NCI-H2107 treated with DMSO at 0.1 percent for 48 hours (cell line): ENCODE measurements around the gene EXOC3L4.

Experiments
- DNase-seq: peaks from one replicate; lab custom pipeline; 2025; ENCODE audit not compliant: unreplicated experiment; lab: John Stamatoyannopoulos, UW

The EXOC3L4 gene

GRCh38 chr14:103090481-103091020 is 4.0 kb upstream of the EXOC3L4 start:
- no peak for DNase-seq

- no peak for DNase-seq
Observed at GRCh38 chr14:103091041-103091882, 3.3 kb upstream of the EXOC3L4 start.

DNA sequence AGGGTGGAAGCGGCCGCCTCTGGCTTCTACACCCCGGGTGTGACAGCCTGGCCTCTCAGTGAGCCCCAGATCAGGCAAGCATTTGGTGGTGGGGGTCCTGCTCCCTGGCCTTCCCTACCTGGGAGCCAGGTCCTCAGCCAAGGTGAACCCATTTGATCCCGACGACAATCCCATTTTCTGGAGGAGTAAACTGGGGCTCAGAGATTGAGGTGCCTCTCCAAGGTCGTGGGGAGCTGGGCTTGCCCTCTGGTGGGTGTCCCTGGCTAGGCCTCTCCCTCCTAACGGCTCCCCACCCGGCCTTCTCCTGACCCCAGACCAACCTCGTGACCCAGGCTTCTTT is 2.7 kb upstream of the EXOC3L4 start:
- DNase-seq = no peak

- DNase-seq = no peak
Observed at GRCh38 chr14:103093856-103094405, 594 bp upstream of the EXOC3L4 start.

DNA sequence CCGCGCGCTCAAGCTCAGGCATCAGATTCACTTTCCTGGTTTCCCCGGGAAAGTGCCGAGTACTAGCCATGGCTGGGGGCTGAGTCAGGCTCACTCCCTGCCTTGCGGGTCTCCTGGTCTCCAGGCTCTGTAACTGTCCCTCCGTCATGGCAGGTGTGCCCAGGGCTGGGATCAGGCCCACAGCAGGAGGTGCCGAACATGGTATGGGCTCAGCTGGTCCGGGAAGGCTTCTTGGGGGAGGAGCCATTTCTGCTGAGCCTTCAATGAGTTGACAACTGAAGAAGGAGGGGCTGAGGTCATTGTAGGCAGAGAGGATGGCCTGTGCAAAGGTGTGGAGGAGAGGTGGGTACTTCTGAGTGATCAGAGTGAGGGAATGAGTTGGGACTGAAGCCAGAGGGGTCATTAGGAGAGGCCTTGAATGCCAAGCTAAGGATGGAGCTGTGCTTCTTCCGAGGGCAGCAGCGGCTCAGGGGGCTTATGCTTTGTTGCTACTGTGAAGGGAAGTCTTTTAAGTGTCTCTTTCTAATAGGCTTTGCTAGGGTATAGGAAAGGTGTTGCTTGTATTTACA is 769 bp downstream of the EXOC3L4 start:
- no peak for DNase-seq

- DNase-seq = no peak
Observed at GRCh38 chr14:103096387-103096786, 1.9 kb downstream of the EXOC3L4 start.

- no peak for DNase-seq
Observed at GRCh38 chr14:103097244-103097993, 2.9 kb downstream of the EXOC3L4 start.

- no peak for DNase-seq
Observed at GRCh38 chr14:103097994-103098957, 3.8 kb downstream of the EXOC3L4 start.

GRCh38 chr14:103099081-103099732 is 4.7 kb downstream of the EXOC3L4 start:
- no peak for DNase-seq

DNA sequence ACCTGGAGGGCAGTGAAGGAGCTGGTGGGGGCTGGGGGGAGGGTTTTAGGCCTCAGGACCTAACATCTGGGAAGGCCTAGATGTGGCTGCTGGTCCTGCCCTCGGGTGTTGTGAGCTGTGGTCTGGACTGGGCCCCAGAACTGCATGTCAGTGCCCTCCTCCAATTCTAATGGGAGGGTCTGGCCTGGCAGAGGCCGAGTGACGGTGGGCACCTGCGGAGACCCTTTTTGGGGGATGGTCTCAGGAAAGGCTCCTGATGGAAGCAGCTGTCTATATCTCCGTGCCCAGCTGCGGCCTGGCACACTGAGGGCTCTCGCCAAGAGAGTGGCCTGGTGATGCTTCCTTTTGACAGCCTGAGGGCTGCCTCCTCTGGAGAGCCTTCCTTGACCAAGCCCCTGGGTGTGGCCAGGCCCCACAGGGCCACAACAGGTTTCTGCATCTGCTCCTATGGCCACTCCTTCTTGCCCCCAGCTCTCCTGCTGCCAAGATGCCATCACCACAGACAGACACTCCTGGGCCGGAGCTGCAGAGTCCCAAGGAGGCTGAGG is 5.3 kb downstream of the EXOC3L4 start:
- DNase-seq = no peak

DNA sequence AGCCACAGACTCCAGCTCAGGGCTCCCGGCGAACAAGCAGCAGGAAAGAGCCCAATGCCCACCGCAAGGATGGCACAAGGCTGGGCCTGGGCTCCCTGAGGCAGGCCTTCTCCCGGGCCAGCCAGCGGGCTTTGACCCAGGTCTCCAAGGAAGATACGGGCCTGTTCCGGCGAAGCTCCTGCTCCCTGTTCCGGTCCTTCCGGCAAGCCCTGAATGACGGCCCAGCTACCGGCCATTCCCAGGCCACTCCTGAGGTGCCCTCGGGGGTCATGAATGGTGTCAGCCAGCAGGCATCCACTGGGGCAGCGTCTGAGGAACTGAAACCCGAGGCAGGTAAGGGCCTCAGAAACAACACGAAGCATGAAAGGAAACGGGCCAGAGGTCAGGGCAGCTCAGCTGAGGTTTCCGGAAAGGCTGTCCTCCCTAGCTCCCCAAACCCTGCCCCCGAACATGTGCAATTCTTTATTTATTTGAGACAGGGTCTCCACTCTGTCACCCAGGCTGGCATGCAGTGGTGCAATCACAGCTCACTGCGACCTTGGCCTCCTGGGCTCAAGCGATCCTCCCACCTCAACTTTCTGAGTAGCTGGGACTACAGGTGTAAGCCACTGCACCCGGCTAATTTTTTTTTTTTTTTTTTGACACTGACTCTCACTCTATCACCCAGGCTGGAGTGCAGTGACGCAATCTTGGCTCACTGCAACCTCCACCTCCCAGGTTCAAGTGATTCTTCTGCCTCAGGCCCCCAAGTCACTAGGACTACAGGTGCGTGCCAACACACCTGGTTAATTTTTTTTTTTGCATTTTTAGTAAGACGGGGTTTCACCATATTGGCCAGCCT is 6.0 kb downstream of the EXOC3L4 start:
- no peak for DNase-seq

- no peak for DNase-seq
Observed at GRCh38 chr14:103101257-103101962, 6.9 kb downstream of the EXOC3L4 start.

DNA sequence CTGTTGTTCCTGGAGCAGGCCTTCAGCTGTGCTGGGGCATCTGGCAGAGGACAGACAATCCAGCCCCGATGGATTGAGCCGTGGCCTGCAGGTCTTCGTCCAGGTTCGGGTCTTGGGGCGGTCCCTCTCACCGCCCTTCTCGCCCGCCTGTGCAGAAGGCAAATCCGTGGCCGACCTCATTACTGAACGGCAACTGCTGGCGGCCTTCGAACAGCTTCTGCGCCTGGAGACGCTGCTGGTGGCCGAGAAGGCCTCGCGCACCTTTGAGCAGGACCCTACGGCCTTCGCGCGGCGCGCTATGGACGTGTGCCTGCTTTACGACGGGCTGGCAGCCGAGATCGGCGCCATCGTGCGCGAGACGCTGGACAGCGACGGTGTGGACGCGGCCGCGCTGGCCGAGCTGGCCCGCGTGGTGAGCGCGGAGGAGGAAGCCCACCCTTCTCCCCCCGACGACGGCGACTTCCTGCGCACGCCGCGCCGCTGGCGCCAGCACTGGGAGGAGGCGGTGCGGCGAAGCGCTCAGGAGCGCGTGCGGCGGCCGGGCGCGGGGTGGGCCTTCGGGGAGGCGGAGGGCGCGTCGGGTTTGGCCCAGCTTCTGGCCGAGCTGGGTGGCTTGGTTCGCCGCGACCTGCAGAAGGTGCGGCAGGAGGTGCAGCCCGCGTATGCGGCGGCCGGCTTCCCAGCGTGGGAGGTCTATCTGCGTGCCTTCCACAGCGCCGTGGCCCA is 7.6 kb downstream of the EXOC3L4 start:
- no peak for DNase-seq

DNA sequence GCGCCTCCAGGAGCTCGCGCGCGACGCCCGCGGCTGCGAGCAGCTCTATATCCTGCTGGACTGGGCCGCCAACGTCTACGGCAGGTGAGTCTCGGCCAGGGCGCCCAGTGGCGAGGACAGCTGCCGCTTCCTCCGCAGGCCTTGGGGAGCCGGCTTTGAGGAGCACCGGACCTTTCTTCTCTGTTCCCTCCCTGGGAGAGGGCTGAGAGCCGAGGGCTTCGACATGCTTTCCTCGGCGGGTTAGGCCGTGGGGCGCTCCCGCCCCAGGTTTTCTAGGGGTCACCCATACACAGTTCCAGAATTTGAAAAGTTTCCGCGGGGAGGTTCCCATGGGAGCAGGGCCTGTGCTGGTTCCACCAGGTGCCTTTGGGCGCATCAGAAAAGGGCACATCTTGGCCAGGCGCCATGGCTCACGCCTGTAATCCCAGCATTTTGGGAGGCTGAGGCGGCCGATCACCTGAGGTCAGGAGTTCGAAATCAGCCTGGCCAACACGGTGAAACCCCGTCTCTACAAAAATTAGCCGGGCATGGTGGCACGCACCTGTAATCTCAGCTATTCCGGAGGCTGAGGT is 8.2 kb downstream of the EXOC3L4 start:
- no peak for DNase-seq

DNA sequence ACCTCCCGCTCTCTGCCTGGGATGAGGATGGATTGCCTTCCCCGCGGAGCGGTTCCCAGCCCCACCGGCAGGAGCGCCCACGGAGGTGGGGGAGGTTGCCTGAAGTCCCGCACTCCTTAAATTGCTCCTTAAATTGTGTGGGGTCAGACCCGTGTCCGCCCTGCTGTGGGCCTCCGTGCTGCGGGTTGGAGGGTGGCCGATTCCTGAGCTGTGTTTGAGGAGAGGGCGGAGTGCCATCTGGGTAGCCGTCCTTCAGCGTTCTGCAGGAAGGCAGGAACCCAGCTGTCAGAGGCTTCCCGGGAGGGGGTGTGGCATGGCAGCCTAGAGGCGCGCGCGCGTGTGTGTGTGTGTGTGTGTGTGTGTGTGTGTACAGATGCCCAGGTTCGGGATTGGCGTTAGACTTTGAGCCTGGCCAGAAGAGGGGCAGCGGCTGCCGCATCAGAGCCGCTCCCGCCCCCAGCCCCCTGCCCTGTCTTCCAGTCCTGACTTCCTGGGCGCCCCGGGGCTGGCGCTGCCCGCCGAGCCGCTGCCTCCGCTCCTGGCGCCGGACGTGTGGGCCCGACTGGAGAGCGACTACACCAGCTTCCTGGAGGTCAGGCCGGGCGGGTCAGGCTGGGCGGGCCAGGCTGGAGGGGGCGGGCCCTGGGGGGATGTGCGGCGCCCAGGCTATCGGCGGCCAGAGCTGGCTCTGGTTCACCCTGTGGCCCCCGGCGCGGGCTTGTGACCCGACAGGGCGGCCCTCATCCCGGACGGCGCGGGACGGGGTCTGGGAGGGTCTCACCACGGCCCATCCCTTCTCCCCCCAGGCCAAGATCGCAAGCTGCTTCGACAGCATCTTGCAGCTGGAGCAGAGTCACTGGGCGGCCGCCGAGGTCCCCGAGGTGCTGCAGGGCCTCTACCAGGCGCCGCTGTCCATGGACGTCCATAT is 9.2 kb downstream of the EXOC3L4 start:
- DNase-seq = peak; percentile 81

DNA sequence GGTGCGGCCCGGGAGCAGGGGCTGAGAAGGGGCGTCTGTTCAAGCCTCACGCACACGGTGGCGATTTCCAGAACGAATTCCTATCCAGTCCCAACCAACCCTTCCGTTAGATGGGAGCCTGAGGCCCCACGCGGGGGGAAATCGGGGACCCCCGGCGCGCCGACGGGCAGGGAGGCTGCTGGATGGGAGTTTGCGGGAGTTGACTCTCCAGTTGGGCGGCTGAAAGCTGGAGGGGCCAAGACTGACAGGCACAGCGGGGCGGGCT is 9.8 kb downstream of the EXOC3L4 start:
- no peak for DNase-seq
